Stimulated activated CD4-positive, alpha-beta T cell treated with anti-CD3 and anti-CD28 coated beads, Interleukin-1b, Interleukin-23, amount 100 ng/mL, for 48 hours (primary cell): ENCODE results near the gene MMP24.

Experiments
- DNase-seq: peaks from one replicate; pipeline ENCODE4 v3.0.0-alpha.2; 2020

Gene MMP24

GRCh38 chr20:35280523-35280922, 54.0 kb downstream of the MMP24 start:
- no peak for DNase-seq

- DNase-seq: no peak
Observed at GRCh38 chr20:35281506-35282101, 55.1 kb downstream of the MMP24 start.

GRCh38 chr20:35283441-35284266, 57.2 kb downstream of the MMP24 start:
- no peak for DNase-seq

- peak; percentile 87 for DNase-seq
Observed at GRCh38 chr20:35284267-35284991, 57.9 kb downstream of the MMP24 start, which contains the start of gene EIF6. Gene EIF6, minus strand, starts transcription at chr20:35284772. Its CDS starts 285 bp downstream, at chr20:35284487.

- no peak for DNase-seq
Observed at GRCh38 chr20:35284992-35285805, 58.7 kb downstream of the MMP24 start.

GRCh38 chr20:35285806-35286076, 59.3 kb downstream of the MMP24 start:
- no peak for DNase-seq

GRCh38 chr20:35286077-35286898, 59.8 kb downstream of the MMP24 start:
- no peak for DNase-seq

GRCh38 chr20:35286899-35287508, 60.5 kb downstream of the MMP24 start:
- no peak for DNase-seq

GRCh38 chr20:35287509-35288324, 61.2 kb downstream of the MMP24 start:
- DNase-seq: no peak

GRCh38 chr20:35288325-35289060, 62.0 kb downstream of the MMP24 start:
- no peak for DNase-seq

- no peak for DNase-seq
Observed at GRCh38 chr20:35290186-35290886, 63.8 kb downstream of the MMP24 start.

GRCh38 chr20:35290887-35291417, 64.5 kb downstream of the MMP24 start:
- no peak for DNase-seq

- DNase-seq: no peak
Observed at GRCh38 chr20:35291654-35292503, 65.4 kb downstream of the MMP24 start, which contains the start of gene FAM83C. Gene FAM83C, minus strand, starts transcription at chr20:35292425. Its CDS starts 121 bp downstream, at chr20:35292304.

GRCh38 chr20:35292504-35293285, 66.2 kb downstream of the MMP24 start:
- DNase-seq: no peak

- no peak for DNase-seq
Observed at GRCh38 chr20:35293303-35294292, 67.1 kb downstream of the MMP24 start.

- DNase-seq: no peak
Observed at GRCh38 chr20:35294293-35294685, 67.8 kb downstream of the MMP24 start.
